H9 (cell line): ENCODE results near the gene MAD1L1. TPM values are rescaled to one million over a fixed set of nuclear protein-coding genes. Genes with fewer than 3 reads are reported as not detected.
A peak's percentile ranks its signal among the peaks of the same experiment; 100 is the strongest.

ENCODE experiments used
- DNase-seq: peaks from one replicate; pipeline ENCODE4 v3.0.0-alpha.2; 2017
- H2AFZ ChIP-seq: one replicate; pipeline ENCODE4 v1.6.1; 2013; ENCODE audit warnings: mild to moderate bottlenecking, low read length, control low read depth, moderate library complexity
- H2AK5ac ChIP-seq: 2 replicates; pipeline ENCODE4 v1.6.1; 2013; ENCODE audit warnings: low read length, control low read depth, mixed read lengths; ENCODE audit not compliant: insufficient read length
- H2BK120ac ChIP-seq: one replicate; pipeline ENCODE4 v1.6.1; 2013; ENCODE audit warnings: low read depth, mild to moderate bottlenecking, low read length, control low read depth, inconsistent platforms; ENCODE audit not compliant: poor library complexity, severe bottlenecking
- H2BK12ac ChIP-seq: 2 replicates; pipeline ENCODE4 v1.6.1; 2013; ENCODE audit warnings: low read length, control low read depth, mixed read lengths, low read depth; ENCODE audit not compliant: insufficient read length
- H2BK15ac ChIP-seq: 2 replicates; pipeline ENCODE4 v1.6.1; 2013; ENCODE audit warnings: low read depth, low read length, control low read depth
- H2BK20ac ChIP-seq: one replicate; pipeline ENCODE4 v1.6.1; 2013; ENCODE audit warnings: low read depth, mild to moderate bottlenecking, low read length, control low read depth, inconsistent platforms; ENCODE audit not compliant: poor library complexity, severe bottlenecking
- H2BK5ac ChIP-seq: 2 replicates; pipeline ENCODE4 v1.6.1; 2013; ENCODE audit warnings: low read length, control low read depth, mixed read lengths; ENCODE audit not compliant: insufficient read length
- H3K14ac ChIP-seq: 2 replicates; pipeline ENCODE4 v1.6.1; 2013; ENCODE audit warnings: low read length, control low read depth; ENCODE audit not compliant: insufficient read depth
- H3K18ac ChIP-seq: 2 replicates; pipeline ENCODE4 v1.6.1; 2013; ENCODE audit warnings: low read depth, mild to moderate bottlenecking, mixed read lengths, low read length, control low read depth; ENCODE audit not compliant: insufficient read length
- H3K23ac ChIP-seq: 2 replicates; pipeline ENCODE4 v1.6.1; 2013; ENCODE audit warnings: low read length, control low read depth, mixed read lengths, low read depth; ENCODE audit not compliant: insufficient read length
- H3K23me2 ChIP-seq: 2 replicates; pipeline ENCODE4 v1.6.1; 2013; ENCODE audit warnings: low read depth, mild to moderate bottlenecking, mixed read lengths, low read length, control low read depth; ENCODE audit not compliant: insufficient read length, poor library complexity, severe bottlenecking
- H3K27ac ChIP-seq: 2 replicates; pipeline ENCODE4 v1.5.1; 2013; ENCODE audit warnings: low read length, control low read depth, mixed read lengths, low read depth; ENCODE audit not compliant: insufficient read length
- H3K27me3 ChIP-seq: 2 replicates; pipeline ENCODE4 v1.6.1; 2013; ENCODE audit warnings: low read length, control low read depth, inconsistent platforms; ENCODE audit not compliant: insufficient read depth
- H3K4ac ChIP-seq: 2 replicates; pipeline ENCODE4 v1.6.1; 2013; ENCODE audit warnings: low read depth, mild to moderate bottlenecking, control low read depth, inconsistent platforms, low read length, moderate library complexity
- H3K4me1 ChIP-seq: 2 replicates; pipeline ENCODE4 v1.6.1; 2013; ENCODE audit warnings: low read length, control low read depth, inconsistent platforms; ENCODE audit not compliant: insufficient read depth
- H3K4me2 ChIP-seq: 2 replicates; pipeline ENCODE4 v1.6.1; 2013; ENCODE audit warnings: low read length, control low read depth, mixed read lengths; ENCODE audit not compliant: insufficient read length, insufficient read depth
- H3K56ac ChIP-seq: 2 replicates; pipeline ENCODE4 v1.6.1; 2013; ENCODE audit warnings: low read depth, mild to moderate bottlenecking, mixed read lengths, low read length, control low read depth; ENCODE audit not compliant: insufficient read length
- H3K79me1 ChIP-seq: 2 replicates; pipeline ENCODE4 v1.6.1; 2013; ENCODE audit warnings: low read depth, mild to moderate bottlenecking, moderate library complexity, low read length, control low read depth, inconsistent platforms; ENCODE audit not compliant: insufficient read depth, poor library complexity, severe bottlenecking
- H3K79me2 ChIP-seq: 2 replicates; pipeline ENCODE4 v1.6.1; 2013; ENCODE audit warnings: low read length, control low read depth, inconsistent platforms; ENCODE audit not compliant: insufficient read depth
- H3K9ac ChIP-seq: 2 replicates; pipeline ENCODE4 v1.6.1; 2013; ENCODE audit warnings: low read length, control low read depth, mixed read lengths; ENCODE audit not compliant: insufficient read length; ENCODE audit errors: extremely low read depth
- H3K9me3 ChIP-seq: one replicate; pipeline ENCODE4 v1.6.1; 2013; ENCODE audit warnings: low read depth, low read length, inconsistent platforms; ENCODE audit not compliant: control insufficient read depth
- H3T11ph ChIP-seq: one replicate; pipeline ENCODE4 v1.6.1; 2013; ENCODE audit warnings: mild to moderate bottlenecking, low read length, control low read depth, inconsistent platforms
- H4K20me1 ChIP-seq: one replicate; pipeline ENCODE4 v1.6.1; 2013; ENCODE audit not compliant: control insufficient read depth, insufficient read length, insufficient read depth
- H4K5ac ChIP-seq: 2 replicates; pipeline ENCODE4 v1.6.1; 2013; ENCODE audit warnings: low read depth, mild to moderate bottlenecking, mixed read lengths, low read length, control low read depth; ENCODE audit not compliant: insufficient read length
- H4K8ac ChIP-seq: replicated peaks from 2 replicates; pipeline ENCODE4 v1.6.1; 2013; ENCODE audit warnings: low read length, control low read depth, mixed read lengths, low read depth; ENCODE audit not compliant: insufficient read length
- H4K91ac ChIP-seq: 2 replicates; pipeline ENCODE4 v1.6.1; 2013; ENCODE audit warnings: low read depth, mild to moderate bottlenecking, moderate library complexity, mixed read lengths, low read length, control low read depth; ENCODE audit not compliant: insufficient read length
- H3K27ac Mint-ChIP-seq, 3 experiments: 2 replicates in 2 of 3; 3 replicates in 1 of 3; pipeline ENCODE4 v1.8.0; 2020 to 2021; ENCODE audit warnings: mixed read lengths in 3 of 3, mild to moderate bottlenecking in 1 of 3, moderate library complexity in 1 of 3
- H3K27me3 Mint-ChIP-seq: 2 replicates; pipeline ENCODE4 v1.8.0; 2021; ENCODE audit warnings: low read depth, mild to moderate bottlenecking, moderate library complexity, mixed read lengths
- H3K36me3 Mint-ChIP-seq, 3 experiments: 2 replicates in 2 of 3; 3 replicates in 1 of 3; pipeline ENCODE4 v1.8.0; 2020 to 2021; ENCODE audit warnings: low read depth in 3 of 3, mixed read lengths in 3 of 3; ENCODE audit not compliant: insufficient read depth in 1 of 3
- H3K4me1 Mint-ChIP-seq, 2 experiments: 2 replicates each; pipeline ENCODE4 v1.8.0; 2020; ENCODE audit warnings: mixed read lengths in 2 of 2
- H3K4me3 Mint-ChIP-seq, 2 experiments: 2 replicates in 1 of 2; 3 replicates in 1 of 2; pipeline ENCODE4 v1.8.0; 2020 to 2021; ENCODE audit warnings: mild to moderate bottlenecking in 2 of 2, mixed read lengths in 2 of 2, moderate library complexity in 1 of 2
- H3K9me3 Mint-ChIP-seq, 2 experiments: 2 replicates in 1 of 2; 3 replicates in 1 of 2; pipeline ENCODE4 v1.8.0; 2020; ENCODE audit warnings: mild to moderate bottlenecking in 2 of 2, mixed read lengths in 2 of 2, moderate library complexity in 1 of 2
- WGBS: extraction: QIAGEN DNeasy Blood & Tissue Kit; methylation state at CpG from one replicate; pipeline ENCODE4 v1.1.7; 2013; ENCODE audit warnings: missing lambda C conversion rate, low lambda C conversion rate, mixed read lengths; ENCODE audit not compliant: insufficient read length; ENCODE audit errors: extremely low coverage; 5-methylcytosine and 5-hydroxymethylcytosine counted together
- total RNA-seq: library from RNA; stranded (reverse); gene quantifications from 2 replicates; pipeline ENCODE4 v1.2.1, GENCODE V29; 2021
- TF ChIP-seq, protein P1 (sequence below): fragments of 200-600 bp; sonication (generic); conservative IDR thresholded peaks from 3 replicates; pipeline ENCODE4 v1.8.0; 2021; ENCODE audit warnings: antibody characterized with exemption, mild to moderate bottlenecking

MAD1L1 gene
- total RNA-seq, 1 experiment from 2014 or later, result 39.0 TPM

DNA sequence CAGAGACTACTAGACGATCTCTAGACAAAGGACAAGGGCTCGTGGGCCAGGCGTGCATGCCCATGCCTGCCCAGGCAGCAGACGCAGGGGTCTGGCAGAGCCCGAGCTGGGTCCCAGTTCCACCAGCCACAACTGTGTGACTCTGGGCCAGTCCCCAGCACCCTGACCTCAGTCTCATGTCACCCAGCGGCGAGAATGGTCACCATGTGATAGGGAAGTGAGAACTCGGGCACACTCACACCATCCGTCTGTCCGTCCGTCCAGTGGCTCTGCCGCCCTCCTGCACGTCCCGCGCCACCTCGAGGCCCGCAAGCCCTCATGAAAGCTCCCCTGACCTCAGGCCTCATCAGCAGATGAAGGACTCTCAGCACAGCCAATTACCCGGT is 282.7 kb downstream of the MAD1L1 start:
- no peak overlapping the region for H4K5ac ChIP-seq
- peak overlapping the region in 2 of 3 experiments; percentile 96 to 97; a peak in 5 of 7 replicates for H3K27ac Mint-ChIP-seq
- no peak overlapping the region for H2BK120ac ChIP-seq
- H4K8ac ChIP-seq, result no peak overlapping the region
- H4K20me1 ChIP-seq, result no peaks in the 10 kb centered on the region
- H2BK5ac ChIP-seq, result no peak overlapping the region
- H2AFZ ChIP-seq, result no peak overlapping the region
- no peaks in the 10 kb centered on the region for H3K9me3 ChIP-seq
- H3K18ac ChIP-seq, result no peak overlapping the region
- no peak overlapping the region for H3K4ac ChIP-seq
- no peaks in the 10 kb centered on the region for H3K9me3 Mint-ChIP-seq
- no peaks in the 10 kb centered on the region for H3K27me3 Mint-ChIP-seq
- H3K4me3 Mint-ChIP-seq, result no peak overlapping the region
- no peak overlapping the region for H2BK15ac ChIP-seq
- TF ChIP-seq, protein P1, sequence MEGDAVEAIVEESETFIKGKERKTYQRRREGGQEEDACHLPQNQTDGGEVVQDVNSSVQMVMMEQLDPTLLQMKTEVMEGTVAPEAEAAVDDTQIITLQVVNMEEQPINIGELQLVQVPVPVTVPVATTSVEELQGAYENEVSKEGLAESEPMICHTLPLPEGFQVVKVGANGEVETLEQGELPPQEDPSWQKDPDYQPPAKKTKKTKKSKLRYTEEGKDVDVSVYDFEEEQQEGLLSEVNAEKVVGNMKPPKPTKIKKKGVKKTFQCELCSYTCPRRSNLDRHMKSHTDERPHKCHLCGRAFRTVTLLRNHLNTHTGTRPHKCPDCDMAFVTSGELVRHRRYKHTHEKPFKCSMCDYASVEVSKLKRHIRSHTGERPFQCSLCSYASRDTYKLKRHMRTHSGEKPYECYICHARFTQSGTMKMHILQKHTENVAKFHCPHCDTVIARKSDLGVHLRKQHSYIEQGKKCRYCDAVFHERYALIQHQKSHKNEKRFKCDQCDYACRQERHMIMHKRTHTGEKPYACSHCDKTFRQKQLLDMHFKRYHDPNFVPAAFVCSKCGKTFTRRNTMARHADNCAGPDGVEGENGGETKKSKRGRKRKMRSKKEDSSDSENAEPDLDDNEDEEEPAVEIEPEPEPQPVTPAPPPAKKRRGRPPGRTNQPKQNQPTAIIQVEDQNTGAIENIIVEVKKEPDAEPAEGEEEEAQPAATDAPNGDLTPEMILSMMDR, result no peak
- no peaks in the 10 kb centered on the region for H3K4me1 ChIP-seq
- no peak overlapping the region for H2BK20ac ChIP-seq
- no peaks in the 10 kb centered on the region for H3K79me1 ChIP-seq
- H2BK12ac ChIP-seq, result no peak overlapping the region
- no peak overlapping the region for H4K91ac ChIP-seq
- H3T11ph ChIP-seq, result no peak overlapping the region
- WGBS, result no CpG with 5 or more reads among the region's 18 CpGs
- H3K56ac ChIP-seq, result no peak overlapping the region
- peaks cover 0 to 1% (median 0%) of the 10 kb centered on the region in 3 experiments; a peak in 2 of 7 replicates for H3K36me3 Mint-ChIP-seq
- H3K27me3 ChIP-seq, result no peaks in the 10 kb centered on the region
- H3K4me2 ChIP-seq, result no peak overlapping the region
- H3K27ac ChIP-seq, result no peak overlapping the region
- H3K9ac ChIP-seq, result no peak overlapping the region
- DNase-seq, result no peak
- H3K79me2 ChIP-seq, result no peaks in the 10 kb centered on the region
- no peak overlapping the region for H2AK5ac ChIP-seq
- no peaks in the 10 kb centered on the region for H3K23me2 ChIP-seq
- H3K4me1 Mint-ChIP-seq, result peaks cover 0 to 2% of the 10 kb centered on the region in 2 experiments; a peak in 1 of 4 replicates
- H3K23ac ChIP-seq, result no peak overlapping the region
- no peak overlapping the region for H3K14ac ChIP-seq
